Adrenal gland (tissue), 12 donors: ENCODE data around the gene CSPG4. TPM values are rescaled to one million over a fixed set of nuclear protein-coding genes. Genes with fewer than 3 reads are reported as not detected.
A peak's percentile ranks its signal among the peaks of the same experiment; 100 is the strongest.
"Not testable (repeated sequence)": the region's sequence is repeated elsewhere in the genome, so short reads cannot be mapped to it uniquely, and the experiment has no call there.

Experiments used
- DNase-seq, 7 donors: peaks; one replicate each; pipeline ENCODE4 v3.0.0-alpha.2; 2019 to 2020
- H3K27ac ChIP-seq, 5 donors: fragments of 200-600 bp; sonication (generic) in 4 of 5; 1 replicate in 3 of 5; 2 replicates in 2 of 5; pipeline versions ENCODE4 v1.5.1 to v1.8.0; 2016 to 2020; ENCODE audit warnings: mild to moderate bottlenecking in 1 of 5
- H3K27me3 ChIP-seq: fragments of 200-600 bp; 2 replicates; pipeline ENCODE4 v1.8.0; 2021
- H3K36me3 ChIP-seq, 2 donors: fragments of 200-600 bp; replicated peaks in 1 of 2; 1 replicate in 1 of 2; 2 replicates in 1 of 2; pipeline versions ENCODE4 v1.5.1 to v1.8.0; 2018 to 2022
- H3K4me1 ChIP-seq, 2 donors: fragments of 200-600 bp; replicated peaks in 1 of 2; 1 replicate in 1 of 2; 2 replicates in 1 of 2; pipeline versions ENCODE4 v1.5.1 to v1.8.0; 2018 to 2021
- H3K4me3 ChIP-seq, 4 donors: fragments of 200-600 bp; sonication (generic) in 3 of 4; one replicate each; pipeline ENCODE4 v1.5.1; 2016 to 2018
- H3K9me3 ChIP-seq, 3 donors: fragments of 200-600 bp; sonication (generic) in 1 of 3; replicated peaks in 1 of 3; 1 replicate in 2 of 3; 2 replicates in 1 of 3; pipeline versions ENCODE4 v1.5.1 to v1.8.0; 2016 to 2021
- CTCF ChIP-seq, 6 experiments: fragments of 450-650 bp in 4 of 6; fragments of 200-600 bp in 2 of 6; sonication (generic) in 1 of 6; IDR thresholded peaks; 1 replicate in 5 of 6; 2 replicates in 1 of 6; pipeline versions ENCODE4 v1.5.1 to v1.8.0; 2016 to 2021; ENCODE audit warnings: antibody characterized with exemption in 6 of 6, mild to moderate bottlenecking in 2 of 6, moderate library complexity in 1 of 6
- POLR2A ChIP-seq, 2 donors: fragments of 450-650 bp; IDR thresholded peaks; one replicate each; pipeline ENCODE4 v1.6.1; 2017; ENCODE audit warnings: antibody characterized with exemption in 2 of 2, mild to moderate bottlenecking in 2 of 2, moderate library complexity in 1 of 2
- WGBS, 4 donors: extraction: QIAGEN DNeasy Blood & Tissue Kit in 2 of 4; methylation state at CpG; one replicate each; pipeline versions ENCODE4 v1.1.5 to v1.1.7; 2013 to 2017; 5-methylcytosine and 5-hydroxymethylcytosine counted together
- intact Hi-C, 2 donors: fragments of 100-400 bp; cut with DNase I; formaldehyde crosslinking; loops; one replicate each; pipeline versions ENCODE4 v1.14.1 to v1.15.0; 2022 to 2023
- polyA plus RNA-seq, 3 donors: library from polyadenylated mRNA; stranded (reverse); fragments of 200-250 nt in 2 of 3; fragments of 350-450 nt in 1 of 3; fragmentation: Illumina TruSeq in 1 of 3; extraction: RNeasy Lipid Tissue Mini Kit (QIAGEN cat#74804) in 1 of 3; gene quantifications; one replicate each; pipeline ENCODE4 v1.2.3, GENCODE V29; 2013 to 2014
- total RNA-seq, 9 donors: library from RNA; depleted of rRNA in 4 of 9; stranded (reverse); fragments of >200 nt in 4 of 9; fragments of 120-200 nt in 1 of 9; fragmentation: NEBNext Ultra II Directional in 1 of 9; extraction: Animal tissue kit (Norgen Biotek cat#: 25700) in 1 of 9; gene quantifications; one replicate each; pipeline versions ENCODE4 v1.1.0 to v1.2.4, GENCODE V29; 2013 to 2023
- donor health status: healthy with polysubstance abuse.
- donor health status: Bipolar disorder and iron deficiency.
- donor health status: DM: yes; HTN: yes; CAD: no.
- donor health status: DM: no; HTN: no; CAD: no.
- donor health status: DM: no; HTN: no; CAD: no.
- donor health status: DM: yes; HTN: yes; CAD: no.

Gene CSPG4
- total and polyA plus RNA-seq, 12 donors = 0.55 to 6.6 (median 2.8) TPM

DNA sequence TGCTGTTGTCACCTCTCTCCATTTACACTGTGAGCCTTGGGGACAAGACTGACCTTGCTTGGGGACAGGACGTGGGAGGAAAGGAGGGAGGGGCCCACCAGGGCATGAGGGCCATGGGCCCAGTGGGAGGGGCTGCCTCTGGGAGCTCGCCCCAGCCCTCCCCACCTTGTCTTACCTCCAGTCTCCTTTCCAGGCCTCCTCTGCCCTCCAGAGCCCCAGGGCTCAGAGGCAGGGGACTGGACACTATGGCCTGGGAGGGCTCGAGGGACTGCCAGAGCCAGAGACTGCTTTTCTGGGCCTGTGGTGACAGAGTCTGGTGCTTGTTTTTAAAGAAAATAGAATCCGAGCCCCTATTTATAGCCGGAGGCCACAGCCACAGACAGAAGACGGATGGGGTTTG lies 10.2 kb downstream of the CSPG4 start:
- 49 to 100% (median 72%) methylated on average over 1 to 6 of the region's 6 CpGs for WGBS, 4 donors
- no peak for TF ChIP-seq CTCF (IDR thresholded peaks at IDR 0.05)
- TF ChIP-seq POLR2A (IDR thresholded peaks at IDR 0.05) = no peak

DNA sequence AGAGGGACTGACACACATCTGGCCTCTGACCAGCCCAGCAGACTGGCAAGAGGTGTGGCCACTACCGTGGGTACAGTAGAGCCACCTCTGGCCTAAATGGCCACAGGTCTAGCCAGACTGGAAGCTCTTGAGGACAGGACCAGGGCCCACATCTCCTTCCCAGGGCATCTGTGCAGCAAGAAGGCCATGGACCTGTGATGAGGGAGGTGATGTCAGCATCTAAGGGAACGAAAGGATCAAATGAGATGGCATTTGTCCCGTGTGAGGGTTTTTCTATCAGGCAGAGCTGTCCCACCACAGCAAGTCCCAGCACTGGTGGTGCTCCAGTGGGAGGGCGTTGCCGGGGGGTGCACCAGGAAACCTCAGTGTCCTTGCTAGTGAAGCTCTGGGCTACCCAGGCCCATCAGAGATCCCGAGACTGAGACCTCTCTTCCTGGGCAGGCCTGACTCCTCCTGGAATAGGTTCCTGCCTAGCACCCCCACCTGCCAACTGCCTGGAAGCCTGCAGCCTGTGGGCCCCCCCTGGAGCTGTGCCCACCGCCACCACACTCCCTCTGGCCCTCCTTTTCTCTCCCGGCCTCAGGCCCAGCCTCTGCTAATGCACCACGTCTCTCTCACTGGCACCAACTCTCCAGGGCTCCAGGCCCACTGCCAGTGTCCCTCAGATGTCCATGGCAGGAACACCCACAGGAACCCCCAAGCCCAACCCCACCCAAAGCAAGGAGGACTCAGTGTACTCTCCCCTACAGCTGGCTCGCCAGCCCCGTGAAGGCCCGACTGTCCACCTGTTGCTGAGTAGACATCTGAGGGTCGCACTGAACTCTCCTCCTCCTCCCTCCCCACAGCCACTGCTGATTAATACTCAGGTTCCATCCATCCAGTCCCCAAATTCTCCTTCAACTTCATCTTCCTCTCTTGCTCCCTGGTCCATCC lies 11.3 kb downstream of the CSPG4 start:
- H3K36me3 ChIP-seq, DNase-seq, H3K27me3 ChIP-seq, H3K4me3 ChIP-seq, H3K9me3 ChIP-seq, intact Hi-C loops: not testable (repeated sequence)
- H3K27ac ChIP-seq = peak overlapping the region in 1 of 5 donors; percentile 45
- WGBS, 4 donors = 86 to 90% (median 88%) methylated on average over 3 to 13 of the region's 13 CpGs
- H3K4me1 ChIP-seq = peaks cover 0 to 18% of the 10 kb centered on the region in 2 donors

More for the DNA sequence above, 10.2 kb downstream of the CSPG4 start:
- H3K9me3 ChIP-seq = no peaks in the 10 kb centered on the region
- no peak overlapping the region for H3K4me3 ChIP-seq
- DNase-seq = peak in 1 of 7 donors; percentile 19
- no peak overlapping the region for H3K27ac ChIP-seq
- peaks cover 0 to 18% of the 10 kb centered on the region in 2 donors for H3K4me1 ChIP-seq
- no peaks in the 10 kb centered on the region for H3K36me3 ChIP-seq
- intact Hi-C loops = no loop called here
- H3K27me3 ChIP-seq = no peaks in the 10 kb centered on the region

DNA sequence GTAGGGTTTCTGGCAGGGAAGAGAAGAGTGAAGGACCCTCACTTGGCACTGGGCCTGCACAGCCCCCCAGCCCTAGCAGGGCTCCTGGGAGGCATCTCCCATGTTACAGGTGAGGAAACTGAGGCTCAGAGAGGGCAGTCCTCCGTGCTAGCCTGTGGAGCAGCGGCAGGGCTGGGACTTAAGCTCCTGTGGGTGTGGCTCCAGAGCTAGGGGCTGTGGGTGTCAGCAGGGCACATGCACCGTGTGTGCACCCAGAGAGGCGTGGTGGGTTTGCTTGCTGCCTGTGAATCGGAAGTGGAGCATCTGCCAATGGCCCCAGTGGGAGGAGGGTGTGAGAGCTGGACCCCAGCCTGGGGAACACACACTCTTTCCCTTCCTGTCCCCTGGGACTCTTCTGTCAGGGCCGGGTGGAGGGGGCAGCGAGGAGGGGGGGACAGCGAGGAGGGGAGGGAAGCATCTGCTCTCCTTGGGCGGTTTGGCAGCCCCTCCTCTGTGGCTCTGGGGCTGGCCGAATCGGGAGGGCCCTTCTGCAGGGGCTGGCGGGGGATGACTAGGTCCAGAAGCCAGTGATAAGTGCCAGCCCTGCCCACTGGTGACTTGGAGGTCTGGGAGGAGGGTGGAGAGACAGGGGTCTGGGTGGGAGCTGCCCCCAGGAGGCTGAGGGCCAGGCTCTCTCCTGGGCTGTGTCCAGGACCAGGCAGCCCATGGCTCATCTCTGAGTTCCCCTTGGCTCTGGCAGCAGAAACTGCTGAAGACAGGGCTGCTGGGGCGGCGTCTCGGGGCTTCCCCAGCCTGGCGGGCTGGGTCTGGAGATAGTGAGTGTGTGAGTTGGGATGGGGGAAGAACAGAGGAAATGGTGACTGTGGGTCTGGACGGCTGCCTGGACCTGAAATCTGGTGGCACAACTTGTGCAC lies 12.4 kb downstream of the CSPG4 start:
- 39 to 48% (median 39%) methylated on average over 4 to 16 of the region's 17 CpGs; no CpG with 5 or more reads in 1 of the 4 donors for WGBS, 4 donors
- intact Hi-C loops = loop anchor here in 1 of 2 donors (10.0 kb wide), 1 partner anchor 95 kb away; no protein-coding TSS in a partner anchor
- H3K4me3 ChIP-seq = not testable (repeated sequence)

DNA sequence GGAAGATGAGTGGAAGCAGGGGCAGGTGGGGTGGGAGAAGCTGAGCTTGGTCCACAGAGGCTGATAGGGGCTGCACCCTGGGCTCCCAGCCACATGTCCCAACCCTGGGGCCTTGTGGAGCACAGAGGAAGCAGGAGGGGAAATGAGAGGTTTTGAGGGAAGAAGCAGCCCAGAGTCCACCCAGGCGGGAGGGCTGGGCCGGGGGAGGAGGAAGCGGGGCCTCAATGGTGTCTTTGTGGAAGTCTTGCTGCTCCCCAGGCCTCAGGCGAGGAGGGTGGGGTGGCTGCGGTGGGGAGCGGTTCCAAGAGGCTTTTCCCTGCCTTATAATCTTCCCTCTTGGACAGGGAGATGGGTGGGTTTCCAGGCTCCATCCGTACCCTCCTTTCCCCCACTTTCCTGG lies 13.1 kb downstream of the CSPG4 start:
- peaks cover 5 to 25% of the 10 kb centered on the region in 2 donors for H3K4me1 ChIP-seq
- 53 to 87% (median 76%) methylated on average over 6 to 7 of the region's 7 CpGs for WGBS, 4 donors
- H3K36me3 ChIP-seq, H3K27me3 ChIP-seq, H3K27ac ChIP-seq, DNase-seq, H3K4me3 ChIP-seq, H3K9me3 ChIP-seq: not testable (repeated sequence)
- intact Hi-C loops = loop anchor here in 1 of 2 donors (10.0 kb wide), 1 partner anchor 95 kb away; no protein-coding TSS in a partner anchor

More for the DNA sequence above, 12.4 kb downstream of the CSPG4 start:
- not testable (repeated sequence) for H3K27me3 ChIP-seq, H3K9me3 ChIP-seq, H3K36me3 ChIP-seq
- Histone ChIP-seq H3K27ac (peak overlapping the region in 1 of 5 donors; percentile 40), H3K4me1 (peaks cover 0 to 18% of the 10 kb centered on the region in 2 donors)
- DNase-seq = peak in 6 of 7 donors; percentile 38 to 74 (median 60)

GRCh38 chr15:75697974-75698747 lies 14.5 kb downstream of the CSPG4 start:
- DNase-seq, H3K36me3 ChIP-seq, H3K27me3 ChIP-seq, H3K27ac ChIP-seq, H3K4me3 ChIP-seq, H3K9me3 ChIP-seq: not testable (repeated sequence)
- 66 to 85% (median 84%) methylated on average over 6 to 21 of the region's 21 CpGs for WGBS, 4 donors
- intact Hi-C loops = loop anchor here in 1 of 2 donors (10.0 kb wide), 1 partner anchor 97 kb away; no protein-coding TSS in a partner anchor
- peaks cover 13 to 34% of the 10 kb centered on the region in 2 donors for H3K4me1 ChIP-seq
